HFFc6 (cell line): ENCODE results near the gene FAM111A. TPM values are rescaled to one million over a fixed set of nuclear protein-coding genes. Genes with fewer than 3 reads are reported as not detected.

ENCODE experiments used
- DNase-seq: peaks from one replicate; pipeline ENCODE4 v3.0.0-alpha.2; 2018
- H3K27ac Mint-ChIP-seq: 2 replicates; pipeline ENCODE4 v1.8.0; 2020; ENCODE audit warnings: mild to moderate bottlenecking, mixed read lengths
- H3K27me3 Mint-ChIP-seq: 2 replicates; pipeline ENCODE4 v1.8.0; 2021; ENCODE audit warnings: mild to moderate bottlenecking, moderate library complexity, mixed read lengths; ENCODE audit not compliant: insufficient read depth
- H3K36me3 Mint-ChIP-seq: 2 replicates; pipeline ENCODE4 v1.8.0; 2021; ENCODE audit warnings: low read depth, mixed read lengths
- H3K4me1 Mint-ChIP-seq: 2 replicates; pipeline ENCODE4 v1.8.0; 2020; ENCODE audit warnings: low read depth, mixed read lengths
- H3K4me3 Mint-ChIP-seq: 2 replicates; pipeline ENCODE4 v1.8.0; 2020; ENCODE audit warnings: mild to moderate bottlenecking, moderate library complexity, mixed read lengths
- H3K9me3 Mint-ChIP-seq: 2 replicates; pipeline ENCODE4 v1.8.0; 2020; ENCODE audit warnings: mild to moderate bottlenecking, mixed read lengths
- total RNA-seq, 6 experiments: library from RNA; stranded (reverse); fragmentation: NEBNext Ultra II Directional; extraction: Animal tissue kit (Norgen Biotek cat#: 25700); gene quantifications; 2 replicates in 1 of 6; 3 replicates in 5 of 6; pipeline ENCODE4 v1.2.3, GENCODE V29; 2021
- TF ChIP-seq, protein P1 (sequence below): fragments of 200-600 bp; sonication (generic); IDR thresholded peaks from 2 replicates; pipeline ENCODE4 v1.5.0; 2021; ENCODE audit warnings: antibody characterized with exemption, mild to moderate bottlenecking

FAM111A gene
- total RNA-seq, 6 experiments from 2014 or later: 28.7 to 56.6 (median 46.7) TPM

DNA sequence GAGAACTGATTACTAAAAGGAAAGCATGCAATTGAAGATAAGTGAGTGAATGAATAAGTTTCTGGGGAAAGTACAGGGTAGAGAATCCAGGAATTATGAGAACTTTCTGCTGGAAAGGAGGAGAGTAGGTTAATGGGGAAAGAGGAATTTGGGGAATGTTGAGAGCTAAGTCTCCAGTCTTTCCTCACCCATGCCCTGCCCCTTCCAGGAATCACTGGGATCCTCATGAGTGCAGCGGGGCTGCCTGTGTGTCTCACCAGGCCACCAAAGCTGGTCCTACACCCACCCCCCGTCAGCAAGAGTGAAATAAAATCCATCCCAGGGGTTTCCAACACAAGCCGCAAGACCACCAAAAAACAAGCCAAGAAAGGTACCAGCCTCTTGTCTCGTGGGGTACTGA is 46.3 kb downstream of the FAM111A start:
- TF ChIP-seq, protein P1, sequence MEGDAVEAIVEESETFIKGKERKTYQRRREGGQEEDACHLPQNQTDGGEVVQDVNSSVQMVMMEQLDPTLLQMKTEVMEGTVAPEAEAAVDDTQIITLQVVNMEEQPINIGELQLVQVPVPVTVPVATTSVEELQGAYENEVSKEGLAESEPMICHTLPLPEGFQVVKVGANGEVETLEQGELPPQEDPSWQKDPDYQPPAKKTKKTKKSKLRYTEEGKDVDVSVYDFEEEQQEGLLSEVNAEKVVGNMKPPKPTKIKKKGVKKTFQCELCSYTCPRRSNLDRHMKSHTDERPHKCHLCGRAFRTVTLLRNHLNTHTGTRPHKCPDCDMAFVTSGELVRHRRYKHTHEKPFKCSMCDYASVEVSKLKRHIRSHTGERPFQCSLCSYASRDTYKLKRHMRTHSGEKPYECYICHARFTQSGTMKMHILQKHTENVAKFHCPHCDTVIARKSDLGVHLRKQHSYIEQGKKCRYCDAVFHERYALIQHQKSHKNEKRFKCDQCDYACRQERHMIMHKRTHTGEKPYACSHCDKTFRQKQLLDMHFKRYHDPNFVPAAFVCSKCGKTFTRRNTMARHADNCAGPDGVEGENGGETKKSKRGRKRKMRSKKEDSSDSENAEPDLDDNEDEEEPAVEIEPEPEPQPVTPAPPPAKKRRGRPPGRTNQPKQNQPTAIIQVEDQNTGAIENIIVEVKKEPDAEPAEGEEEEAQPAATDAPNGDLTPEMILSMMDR: no peak
- Mint-ChIP-seq H3K4me1 (peaks cover 38% of the 10 kb centered on the region), H3K9me3 (no peaks in the 10 kb centered on the region), H3K4me3 (no peak overlapping the region), H3K27ac (no peak overlapping the region), H3K27me3 (peaks cover 4% of the 10 kb centered on the region), H3K36me3 (peaks cover 4% of the 10 kb centered on the region; the same call in 1 of the 2 replicates)
- no peak for DNase-seq

DNA sequence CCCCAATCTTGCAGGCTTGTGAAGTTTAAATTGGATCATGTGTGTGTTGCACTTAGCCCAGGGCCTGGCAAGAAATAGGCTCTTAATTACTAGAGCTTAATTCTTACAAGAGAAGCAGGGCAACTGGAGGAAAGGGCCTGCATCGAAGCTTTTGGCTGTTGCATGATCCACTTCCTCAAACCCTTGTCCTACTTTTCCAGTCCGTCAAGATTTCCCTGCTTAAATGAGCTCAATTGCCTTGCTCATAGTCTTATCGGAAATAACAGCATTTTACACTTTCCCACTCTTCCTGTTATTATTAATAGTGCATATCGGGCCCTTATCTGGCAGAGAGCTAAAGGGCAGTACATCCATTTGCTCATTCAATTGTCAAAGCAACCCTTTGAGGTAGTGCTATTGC is 47.3 kb downstream of the FAM111A start:
- Mint-ChIP-seq H3K9me3 (no peaks in the 10 kb centered on the region), H3K4me3 (no peak overlapping the region)

DNA sequence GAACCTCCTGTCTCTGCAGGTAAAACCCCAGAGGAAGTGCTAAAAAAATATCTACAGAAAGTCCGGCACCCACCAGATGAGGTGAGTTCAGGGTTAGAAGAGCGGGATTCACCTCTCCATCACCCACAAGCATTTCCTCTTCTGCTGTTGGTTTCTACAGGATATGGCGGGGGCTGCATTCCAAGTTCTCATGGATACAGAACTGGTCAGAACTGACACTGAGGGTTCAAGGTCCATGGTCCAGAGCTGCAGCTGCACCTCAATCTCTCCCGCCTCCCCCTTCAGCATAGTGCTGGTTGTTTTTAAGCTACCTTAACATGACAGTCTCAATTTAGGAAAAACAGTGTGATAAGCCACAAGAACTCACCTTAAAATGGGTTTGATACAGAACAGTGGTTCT is 48.4 kb downstream of the FAM111A start:
- no peaks in the 10 kb centered on the region for H3K9me3 Mint-ChIP-seq

More for the DNA sequence above, 47.3 kb downstream of the FAM111A start:
- peaks cover 4% of the 10 kb centered on the region; the same call in 1 of the 2 replicates for H3K36me3 Mint-ChIP-seq
- H3K27me3 Mint-ChIP-seq: peaks cover 4% of the 10 kb centered on the region
- TF ChIP-seq, protein P1: no peak
- H3K4me1 Mint-ChIP-seq: peaks cover 38% of the 10 kb centered on the region
- no peak for DNase-seq
- H3K27ac Mint-ChIP-seq: no peak overlapping the region

DNA sequence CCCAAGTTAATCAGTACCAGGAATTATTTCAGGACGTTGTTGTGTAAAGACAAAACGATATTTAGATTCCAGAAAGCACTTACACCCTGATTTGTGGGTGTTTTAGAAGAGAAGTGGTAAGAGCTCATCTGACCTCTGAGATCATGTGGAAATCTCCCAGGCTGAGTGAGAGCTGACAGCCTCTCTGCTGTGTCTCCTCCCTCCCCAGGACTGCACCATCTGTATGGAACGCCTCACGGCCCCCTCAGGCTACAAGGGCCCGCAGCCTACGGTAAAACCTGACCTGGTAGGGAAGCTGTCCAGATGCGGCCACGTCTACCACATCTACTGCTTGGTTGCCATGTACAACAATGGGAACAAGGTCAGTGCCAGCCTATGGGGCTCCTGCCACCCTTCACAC is 49.2 kb downstream of the FAM111A start:
- no peak for DNase-seq
- TF ChIP-seq, protein P1: no peak
- Mint-ChIP-seq H3K27me3 (peaks cover 4% of the 10 kb centered on the region), H3K4me3 (no peak overlapping the region), H3K4me1 (peaks cover 29% of the 10 kb centered on the region), H3K36me3 (peaks cover 10% of the 10 kb centered on the region), H3K9me3 (no peaks in the 10 kb centered on the region), H3K27ac (no peak overlapping the region)

More for the DNA sequence above, 48.4 kb downstream of the FAM111A start:
- peaks cover 32% of the 10 kb centered on the region for H3K4me1 Mint-ChIP-seq
- H3K36me3 Mint-ChIP-seq: peaks cover 10% of the 10 kb centered on the region
- peaks cover 4% of the 10 kb centered on the region for H3K27me3 Mint-ChIP-seq
- TF ChIP-seq, protein P1: no peak
- no peak for DNase-seq
- H3K27ac Mint-ChIP-seq: no peak overlapping the region
- no peak overlapping the region for H3K4me3 Mint-ChIP-seq

DNA sequence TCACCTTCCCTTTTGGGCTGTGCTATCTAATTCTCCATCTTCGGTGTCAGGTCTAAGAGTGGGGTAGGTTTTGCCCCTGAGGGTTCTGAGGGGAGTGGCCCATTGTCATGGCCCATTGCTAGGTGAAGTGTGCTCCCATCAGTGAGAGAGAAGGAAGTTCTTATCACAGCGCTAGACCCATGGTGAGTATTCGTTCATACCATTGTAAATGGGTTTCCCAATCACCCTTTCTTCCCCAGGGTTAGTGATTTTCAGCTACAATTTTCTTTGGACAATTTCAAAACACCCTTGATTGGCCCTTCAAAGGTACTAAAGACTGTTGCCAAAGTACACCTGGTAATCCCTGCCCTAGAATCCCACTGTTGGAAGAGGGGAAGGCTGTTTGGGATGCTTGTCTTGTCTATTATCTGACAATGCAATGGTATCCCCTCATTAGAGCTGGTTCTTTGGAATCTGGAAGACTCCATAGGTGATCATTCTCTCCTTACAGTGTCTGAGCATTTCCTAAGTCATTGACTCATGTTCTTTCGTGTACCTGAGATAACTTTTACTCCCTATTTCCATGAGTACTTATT is 49.9 kb downstream of the FAM111A start:
- Mint-ChIP-seq H3K4me1 (peaks cover 23% of the 10 kb centered on the region), H3K9me3 (no peaks in the 10 kb centered on the region), H3K36me3 (peaks cover 10% of the 10 kb centered on the region), H3K4me3 (no peak overlapping the region), H3K27ac (no peak overlapping the region), H3K27me3 (peaks cover 4% of the 10 kb centered on the region)
- DNase-seq: no peak
- TF ChIP-seq, protein P1: no peak
